HG03095 (cell line): Measurements from ENCODE around the gene SGMS1.
A peak's percentile ranks its signal among the peaks of the same experiment; 100 is the strongest.
"Not testable (repeated sequence)": the region's sequence is repeated elsewhere in the genome, so short reads cannot be mapped to it uniquely, and the experiment has no call there.

Experiments used
- ATAC-seq: cut with Tn5 transposase; IDR thresholded peaks from one replicate; pipeline ENCODE4 v1.9.1; 2021; ENCODE audit warnings: moderate library complexity; ENCODE audit not compliant: unreplicated experiment

Gene SGMS1

DNA sequence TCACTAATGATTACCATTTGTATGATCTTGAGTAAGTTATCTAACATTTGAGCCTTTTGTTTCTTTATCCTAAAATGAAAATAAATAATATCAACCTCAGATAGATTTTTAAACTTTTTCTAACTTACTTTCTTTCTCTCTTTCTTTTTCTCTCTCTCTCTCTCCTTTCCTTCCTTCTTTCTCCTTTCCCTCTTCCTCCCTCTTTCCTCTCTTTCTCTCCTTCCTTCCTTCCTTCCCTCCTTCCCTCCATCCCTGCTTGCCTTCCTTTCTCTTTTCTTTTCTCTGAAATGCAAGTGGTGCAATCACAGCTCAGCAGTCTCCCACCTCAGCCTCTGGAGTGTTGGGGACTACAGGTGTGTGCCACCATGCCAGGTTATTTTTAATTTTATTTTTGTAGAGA, 239.5 kb downstream of the SGMS1 start:
- no peak for ATAC-seq

DNA sequence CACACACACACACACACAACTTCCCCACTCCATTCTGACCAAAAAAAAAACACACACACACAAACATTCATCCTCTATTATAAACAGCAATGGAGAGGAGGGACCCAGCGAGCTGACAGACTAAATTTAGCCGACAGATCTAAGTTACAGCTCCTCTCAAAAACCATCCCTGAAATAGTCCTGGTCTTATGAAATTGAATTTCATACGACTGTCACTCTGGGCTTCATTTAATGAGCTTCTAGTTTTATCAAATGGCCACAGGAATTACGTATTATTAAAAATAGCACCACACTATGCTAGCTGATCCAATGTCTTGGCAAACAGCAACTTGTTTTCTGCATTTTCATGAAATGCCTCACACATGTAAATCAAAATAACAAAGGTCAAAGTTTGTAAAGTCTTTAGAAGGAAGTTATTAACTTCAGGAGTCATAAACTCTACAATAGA, 241.2 kb downstream of the SGMS1 start:
- ATAC-seq: no peak

GRCh38 chr10:50381642-50382041, 242.1 kb downstream of the SGMS1 start:
- no peak for ATAC-seq

- no peak for ATAC-seq
Observed at GRCh38 chr10:50379616-50380015, 244.1 kb downstream of the SGMS1 start.

DNA sequence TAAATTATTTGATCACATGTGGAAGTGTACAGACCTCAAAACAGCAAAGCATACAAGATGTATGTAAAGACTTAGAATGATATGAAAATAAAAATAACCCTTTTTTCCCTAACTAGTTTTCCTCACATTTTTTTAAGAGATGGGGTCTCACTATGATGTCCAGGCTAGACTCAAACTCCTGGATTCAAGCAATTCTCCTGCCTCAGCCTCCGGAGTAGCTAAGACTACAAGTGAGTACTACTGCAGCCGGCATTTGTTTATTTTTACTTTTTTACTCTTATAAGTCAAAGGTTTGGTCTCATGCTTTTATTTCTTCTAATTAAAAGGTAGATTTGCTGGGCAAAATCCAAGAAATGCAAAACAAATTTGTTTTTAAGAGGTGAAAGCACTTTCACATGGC, 248.0 kb downstream of the SGMS1 start:
- no peak for ATAC-seq

- no peak for ATAC-seq
Observed at GRCh38 chr10:50375051-50375452, 248.7 kb downstream of the SGMS1 start.

DNA sequence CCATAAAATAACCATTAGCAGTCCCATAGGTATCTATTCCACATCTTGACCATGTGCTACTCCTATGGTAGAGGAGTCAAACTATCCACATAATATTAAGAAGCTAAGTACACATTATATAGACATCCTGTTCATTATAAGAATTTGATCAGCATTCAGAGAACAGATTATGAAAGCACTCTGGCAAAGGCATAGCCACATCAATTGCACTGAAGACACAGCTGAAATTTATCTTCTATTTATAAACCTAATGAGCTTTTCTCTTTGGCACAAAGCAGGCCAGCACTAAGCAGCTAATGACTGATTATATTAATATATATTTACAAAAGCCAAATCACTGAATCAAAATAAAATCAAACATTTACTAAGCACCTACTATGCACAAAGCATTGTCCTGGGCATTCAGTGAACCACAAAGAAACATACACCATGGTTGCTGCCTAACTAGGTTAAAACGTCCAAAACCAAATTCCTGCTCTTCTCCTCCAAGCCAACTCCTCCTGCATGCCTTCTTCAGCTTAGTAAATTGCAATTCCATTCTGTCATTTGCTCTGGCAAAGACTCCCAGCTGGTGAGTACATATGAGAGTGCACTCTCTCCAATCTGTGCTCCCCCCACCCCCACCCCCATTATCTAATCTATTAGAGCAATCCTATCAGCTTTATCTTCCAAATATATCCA, 249.8 kb downstream of the SGMS1 start:
- no peak for ATAC-seq

DNA sequence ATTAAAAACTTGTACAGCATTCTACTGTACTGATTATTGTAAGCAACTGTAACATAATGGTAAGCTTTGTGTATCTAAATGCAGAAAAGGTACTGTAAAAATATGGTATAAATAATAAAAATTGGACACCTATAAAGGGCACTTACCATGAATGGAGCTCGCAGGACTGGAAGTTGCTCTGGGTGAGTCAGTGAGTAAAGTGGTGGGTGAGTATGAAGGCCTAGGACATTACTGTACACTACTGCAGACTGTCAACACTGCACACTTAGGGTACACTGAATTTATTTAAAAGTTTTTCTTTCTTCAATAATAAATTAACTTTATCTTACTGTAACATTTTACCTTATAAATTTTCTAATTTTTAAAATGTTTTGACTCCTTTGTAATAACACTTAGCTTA, 253.8 kb downstream of the SGMS1 start:
- ATAC-seq: no peak

DNA sequence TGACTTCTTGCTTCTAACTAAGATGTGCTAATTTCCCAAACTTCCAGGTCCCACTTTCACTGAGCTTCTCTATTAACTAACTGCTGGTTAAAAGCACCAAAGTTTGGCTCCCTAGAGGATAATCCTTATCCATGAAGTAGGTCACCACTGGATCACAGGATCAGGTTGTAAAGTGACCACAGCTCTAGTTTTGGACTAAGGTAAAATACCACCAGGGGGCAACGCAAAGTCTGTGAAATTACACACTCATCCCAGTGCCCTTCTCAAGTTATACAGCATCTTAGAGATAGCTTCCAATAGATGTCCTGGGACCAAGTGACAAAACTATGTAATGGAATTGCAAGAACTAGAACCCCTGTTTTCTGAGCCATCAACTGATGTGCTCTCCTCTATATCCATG, 256.0 kb downstream of the SGMS1 start:
- ATAC-seq: no peak

DNA sequence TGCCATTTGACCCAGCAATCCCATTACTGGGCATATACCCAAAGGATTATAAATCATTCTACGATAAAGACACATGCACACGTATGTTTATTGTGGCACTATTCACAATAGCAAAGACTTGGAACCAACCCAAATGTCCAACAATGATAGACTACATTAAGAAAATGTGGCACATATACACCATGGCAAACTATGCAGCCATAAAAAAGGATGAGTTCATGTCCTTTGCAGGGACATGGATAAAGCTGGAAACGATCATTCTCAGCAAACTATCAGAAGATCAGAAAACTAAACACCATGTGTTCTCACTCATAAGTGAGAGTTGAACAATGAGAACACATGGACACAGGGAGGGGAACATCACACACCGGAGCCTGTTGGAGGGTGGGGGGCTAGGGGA, 257.3 kb downstream of the SGMS1 start:
- not testable (repeated sequence) for ATAC-seq

DNA sequence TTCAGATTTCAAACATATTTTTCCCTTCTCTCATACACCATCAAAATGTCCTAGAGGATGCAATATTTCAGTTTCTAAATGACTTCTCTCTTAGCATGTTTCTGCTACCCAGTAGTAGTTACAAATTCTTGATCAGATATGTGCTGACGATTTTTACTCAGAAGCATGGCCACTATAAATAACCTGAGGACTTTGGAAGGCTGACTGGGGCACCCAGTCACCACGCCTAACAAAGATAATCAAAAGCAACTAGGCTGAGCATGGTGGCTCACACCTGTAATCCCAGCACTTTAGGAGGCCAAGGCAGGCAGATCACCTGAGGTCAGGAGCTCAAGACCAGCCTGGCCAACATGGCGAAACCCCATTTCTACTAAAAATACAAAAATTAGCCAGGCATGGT, 259.0 kb downstream of the SGMS1 start:
- not testable (repeated sequence) for ATAC-seq

DNA sequence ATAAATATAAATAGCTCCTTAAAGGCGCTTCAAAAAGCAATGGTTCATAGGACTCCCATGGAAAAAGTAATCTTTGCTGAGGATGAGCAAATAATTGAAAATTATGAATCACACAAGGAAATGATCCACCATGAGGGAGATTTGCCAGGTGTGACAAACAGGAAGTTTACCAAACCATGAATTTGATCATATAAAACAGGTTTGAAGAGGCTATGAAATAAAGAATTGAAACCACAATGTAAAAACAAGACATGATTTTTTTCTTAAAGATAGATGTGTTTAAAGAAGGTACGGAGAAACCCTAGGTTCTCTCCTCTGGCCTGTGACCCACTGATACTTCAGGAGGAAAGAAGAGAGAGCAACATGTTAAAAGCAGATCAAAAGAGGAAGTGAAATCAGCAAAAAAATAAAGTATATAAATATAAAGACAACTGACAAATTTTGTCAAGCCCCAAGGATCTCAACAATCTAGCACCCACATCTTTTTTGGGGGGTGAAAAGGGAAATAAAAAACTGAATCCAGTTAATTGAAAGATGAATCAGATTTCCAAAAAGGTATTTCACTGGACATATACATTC, 261.1 kb downstream of the SGMS1 start:
- peak; percentile 83 for ATAC-seq

- ATAC-seq: no peak
Observed at GRCh38 chr10:50361946-50362345, 261.8 kb downstream of the SGMS1 start.

- no peak for ATAC-seq
Observed at GRCh38 chr10:50360077-50360850, 263.5 kb downstream of the SGMS1 start.

DNA sequence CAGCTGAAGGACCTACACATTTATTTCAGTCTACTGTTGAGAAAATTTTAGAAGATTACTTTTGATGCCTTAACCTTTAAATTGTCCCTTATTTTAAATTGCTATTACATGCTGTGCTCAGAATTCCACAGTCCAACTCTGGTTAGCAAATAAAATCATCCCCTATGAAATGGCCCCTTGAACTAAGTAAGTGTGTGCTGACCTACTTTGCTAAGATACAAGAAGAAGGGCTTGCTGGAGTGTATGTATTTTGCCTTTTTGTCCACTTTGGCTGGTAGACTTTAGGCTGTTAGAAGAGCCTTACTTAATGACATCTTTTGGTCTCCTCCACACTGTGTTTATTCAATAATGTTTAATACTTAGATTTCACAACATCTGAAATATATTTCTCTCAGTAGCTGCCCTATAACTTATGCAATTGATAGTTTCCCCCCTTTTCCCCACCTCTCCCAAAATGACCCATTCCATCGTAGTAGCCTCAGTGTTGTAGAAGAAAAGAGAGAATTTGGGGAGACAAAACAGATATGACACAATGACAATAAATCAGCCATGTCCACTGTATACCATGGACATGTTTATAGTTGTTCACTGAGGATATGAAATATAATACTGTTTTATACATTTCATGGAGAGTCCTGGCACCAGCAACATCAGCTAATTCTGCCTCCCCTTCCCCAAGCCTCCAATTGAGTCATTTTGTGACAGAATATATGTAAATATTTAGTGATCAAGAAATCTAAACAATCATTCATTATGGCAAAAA, 264.6 kb downstream of the SGMS1 start:
- ATAC-seq: no peak

DNA sequence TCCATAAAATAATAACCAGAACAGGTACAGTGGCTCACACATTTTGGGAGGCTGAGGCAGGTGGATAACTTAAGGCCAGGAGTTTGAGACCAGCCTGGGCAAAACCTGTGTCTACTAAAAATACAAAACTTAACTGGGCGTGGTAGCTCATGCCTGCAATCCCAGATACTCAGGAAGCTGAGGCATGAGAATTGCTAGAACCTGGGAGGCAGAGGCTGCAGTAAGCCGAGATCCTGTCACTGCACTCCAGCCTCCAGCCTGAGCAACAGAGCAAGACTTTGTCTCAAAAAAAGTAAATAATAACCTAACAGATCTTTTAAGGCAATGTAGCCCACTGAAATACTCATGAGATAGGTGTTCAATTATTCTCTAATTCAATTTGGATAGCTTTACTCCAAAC, 265.3 kb downstream of the SGMS1 start:
- no peak for ATAC-seq

- ATAC-seq: not testable (repeated sequence)
Observed at GRCh38 chr10:50356481-50356832, 267.3 kb downstream of the SGMS1 start.

DNA sequence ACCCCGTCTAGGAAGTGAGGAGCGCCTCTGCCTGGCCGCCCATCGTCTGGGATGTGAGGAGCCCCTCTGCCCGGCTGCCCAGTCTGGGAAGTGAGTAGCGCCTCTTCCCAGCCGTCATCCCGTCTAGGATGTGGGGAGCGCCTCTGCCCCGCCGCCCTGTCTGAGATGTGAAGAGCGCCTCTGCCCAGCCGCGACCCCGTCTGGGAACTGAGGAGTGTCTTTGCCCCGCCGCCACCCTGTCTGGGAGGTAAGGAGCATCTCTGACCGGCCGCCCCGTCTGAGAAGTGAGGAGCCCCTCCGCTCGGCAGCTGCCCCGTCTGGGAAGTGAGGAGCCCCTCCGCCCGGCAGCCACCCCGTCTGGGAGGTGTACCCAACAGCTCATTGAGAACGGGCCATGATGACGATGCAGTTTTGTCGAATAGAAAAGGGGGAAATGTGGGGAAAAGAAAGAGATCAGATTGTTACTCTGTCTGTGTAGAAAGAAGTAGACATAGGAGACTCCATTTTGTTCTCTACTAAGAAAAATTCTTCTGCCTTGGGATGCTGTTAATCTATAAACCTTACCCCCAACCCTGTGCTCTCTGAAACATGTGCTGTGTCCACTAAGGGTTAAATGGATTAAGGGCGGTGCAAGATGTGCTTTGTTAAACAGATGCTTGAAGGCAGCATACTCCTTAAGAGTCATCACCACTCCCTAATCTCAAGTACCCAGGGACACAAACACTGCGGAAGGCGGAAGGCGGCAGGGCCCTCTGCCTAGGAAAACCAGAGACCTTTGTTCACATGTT, 267.9 kb downstream of the SGMS1 start:
- ATAC-seq: not testable (repeated sequence)

GRCh38 chr10:50351483-50352146, 272.1 kb downstream of the SGMS1 start:
- no peak for ATAC-seq

- no peak for ATAC-seq
Observed at GRCh38 chr10:50350366-50350765, 273.4 kb downstream of the SGMS1 start.
